ENCODE results near the gene GPR148. TPM values are rescaled to one million over a fixed set of nuclear protein-coding genes. Genes with fewer than 3 reads are reported as not detected.
A peak's percentile ranks its signal among the peaks of the same experiment; 100 is the strongest.
"Not testable (repeated sequence)": the region's sequence is repeated elsewhere in the genome, so short reads cannot be mapped to it uniquely, and the experiment has no call there.

Gene GPR148
- total RNA-seq: not detected

GRCh38 chr2:130728549-130729316, at the start of gene GPR148:
TSS of gene GPR148 (plus strand) at chr2:130729070. CDS start at chr2:130729152, 82 bp downstream.
- no peak for DNase-seq
- peak within 1 kb of the TSS in 3 of 4 donors; percentile 43 to 75 (median 62) for H3K27ac ChIP-seq
- peak within 1 kb of the TSS; percentile 30 to 60 (median 50) for H3K4me3 ChIP-seq
- no peaks in the 10 kb centered on the region for H3K27me3 ChIP-seq
- no peaks in the 10 kb centered on the region for H3K36me3 ChIP-seq
- H3K4me1 ChIP-seq: peaks cover 6 to 22% (median 8%) of the 10 kb centered on the region in 4 donors
- no peak for TF ChIP-seq POLR2A (IDR thresholded peaks at IDR 0.05)
- no peak for TF ChIP-seq CTCF (IDR thresholded peaks at IDR 0.05)
- no peaks in the 10 kb centered on the region for H3K9me3 ChIP-seq

- not testable (repeated sequence) for H3K9me3 ChIP-seq, DNase-seq, H3K4me1 ChIP-seq, H3K36me3 ChIP-seq, H3K4me3 ChIP-seq, H3K27me3 ChIP-seq, H3K27ac ChIP-seq
Observed at GRCh38 chr2:130692041-130692770, 36.7 kb upstream of the GPR148 start.

GRCh38 chr2:130693474-130693873, 35.4 kb upstream of the GPR148 start:
- peak in 2 of 3 donors; percentile 51 to 53 for DNase-seq

GRCh38 chr2:130703250-130703649, 25.6 kb upstream of the GPR148 start:
- not testable (repeated sequence) for H3K27me3 ChIP-seq, H3K27ac ChIP-seq, H3K4me1 ChIP-seq, H3K9me3 ChIP-seq, H3K4me3 ChIP-seq, H3K36me3 ChIP-seq, DNase-seq

More at GRCh38 chr2:130693474-130693873, 35.4 kb upstream of the GPR148 start:
- not testable (repeated sequence) for H3K27me3 ChIP-seq, H3K9me3 ChIP-seq, H3K36me3 ChIP-seq, H3K4me3 ChIP-seq, H3K4me1 ChIP-seq, H3K27ac ChIP-seq
- peak in 3 of 6 experiments; percentile 7 to 38 (median 22) for TF ChIP-seq CTCF (IDR thresholded peaks at IDR 0.05)

GRCh38 chr2:130714795-130715194, 14.1 kb upstream of the GPR148 start:
- not testable (repeated sequence) for H3K4me3 ChIP-seq, H3K27me3 ChIP-seq, DNase-seq, H3K36me3 ChIP-seq, H3K9me3 ChIP-seq, H3K4me1 ChIP-seq, H3K27ac ChIP-seq

- Histone ChIP-seq H3K4me3 (no peak overlapping the region), H3K27ac (no peak overlapping the region), H3K27me3 (no peaks in the 10 kb centered on the region), H3K36me3 (no peaks in the 10 kb centered on the region), H3K9me3 (no peaks in the 10 kb centered on the region), H3K4me1 (no peaks in the 10 kb centered on the region)
- no peak for DNase-seq
- no peak for TF ChIP-seq CTCF (IDR thresholded peaks at IDR 0.05)
- TF ChIP-seq POLR2A (IDR thresholded peaks at IDR 0.05): no peak
Observed at GRCh38 chr2:130720036-130720435, 8.8 kb upstream of the GPR148 start.

- Histone ChIP-seq H3K36me3 (no peaks in the 10 kb centered on the region), H3K4me1 (no peaks in the 10 kb centered on the region), H3K9me3 (no peaks in the 10 kb centered on the region), H3K27me3 (no peaks in the 10 kb centered on the region), H3K4me3 (no peak overlapping the region), H3K27ac (no peak overlapping the region)
- DNase-seq: no peak
- no peak for TF ChIP-seq CTCF (IDR thresholded peaks at IDR 0.05)
- TF ChIP-seq POLR2A (IDR thresholded peaks at IDR 0.05): no peak
Observed at GRCh38 chr2:130720528-130720927, 8.3 kb upstream of the GPR148 start.
